Left ventricle myocardium inferior (tissue), 1 donor: ENCODE measurements around the gene HEXIM2. TPM values are rescaled to one million over a fixed set of nuclear protein-coding genes. Genes with fewer than 3 reads are reported as not detected.
A peak's percentile ranks its signal among the peaks of the same experiment; 100 is the strongest.

Experiments
- DNase-seq: peaks from one replicate; pipeline ENCODE4 v3.0.0-alpha.2; 2020
- H3K27ac ChIP-seq: fragments of 200-600 bp; replicated peaks from 2 replicates; pipeline ENCODE4 v1.8.0; 2021
- H3K27me3 ChIP-seq: fragments of 200-600 bp; 2 replicates; pipeline ENCODE4 v1.8.0; 2021; ENCODE audit warnings: low read depth
- H3K36me3 ChIP-seq: fragments of 200-600 bp; 2 replicates; pipeline ENCODE4 v1.8.0; 2021
- H3K4me1 ChIP-seq: fragments of 200-600 bp; 2 replicates; pipeline ENCODE4 v1.8.0; 2021
- H3K4me3 ChIP-seq: fragments of 200-600 bp; 2 replicates; pipeline ENCODE4 v1.8.0; 2021; ENCODE audit warnings: mild to moderate bottlenecking, moderate library complexity
- H3K9me3 ChIP-seq: fragments of 200-600 bp; replicated peaks from 2 replicates; pipeline ENCODE4 v1.8.0; 2021
- intact Hi-C: fragments of 100-400 bp; cut with micrococcal nuclease; formaldehyde crosslinking; loops from one replicate; pipeline ENCODE4 v1.11.0; 2022
- total RNA-seq: library from RNA; stranded (reverse); fragmentation: NEBNext Ultra II Directional; extraction: Animal tissue kit (Norgen Biotek cat#: 25700); gene quantifications from one replicate; pipeline ENCODE4 v1.2.1, GENCODE V29; 2021
- TF ChIP-seq, protein P1 (sequence below): fragments of 200-600 bp; IDR thresholded peaks from 2 replicates; pipeline ENCODE4 v1.8.0; 2021; ENCODE audit warnings: antibody characterized with exemption, mild to moderate bottlenecking, borderline replicate concordance
- donor health status: DM: no; HTN: yes; CAD: no; lungs with severe emphysema.

The HEXIM2 gene
- total RNA-seq, 1 donor from 2014 or later, result 7.0 TPM

GRCh38 chr17:45162025-45162687 is 481 bp downstream of the HEXIM2 start:
- Histone ChIP-seq H3K27ac (peak overlapping the region; percentile 100), H3K36me3 (no peaks in the 10 kb centered on the region), H3K4me1 (peaks cover 52% of the 10 kb centered on the region), H3K9me3 (no peaks in the 10 kb centered on the region), H3K4me3 (peak overlapping the region; percentile 89), H3K27me3 (no peaks in the 10 kb centered on the region)
- intact Hi-C loops, result no loop called here
- TF ChIP-seq, protein P1, sequence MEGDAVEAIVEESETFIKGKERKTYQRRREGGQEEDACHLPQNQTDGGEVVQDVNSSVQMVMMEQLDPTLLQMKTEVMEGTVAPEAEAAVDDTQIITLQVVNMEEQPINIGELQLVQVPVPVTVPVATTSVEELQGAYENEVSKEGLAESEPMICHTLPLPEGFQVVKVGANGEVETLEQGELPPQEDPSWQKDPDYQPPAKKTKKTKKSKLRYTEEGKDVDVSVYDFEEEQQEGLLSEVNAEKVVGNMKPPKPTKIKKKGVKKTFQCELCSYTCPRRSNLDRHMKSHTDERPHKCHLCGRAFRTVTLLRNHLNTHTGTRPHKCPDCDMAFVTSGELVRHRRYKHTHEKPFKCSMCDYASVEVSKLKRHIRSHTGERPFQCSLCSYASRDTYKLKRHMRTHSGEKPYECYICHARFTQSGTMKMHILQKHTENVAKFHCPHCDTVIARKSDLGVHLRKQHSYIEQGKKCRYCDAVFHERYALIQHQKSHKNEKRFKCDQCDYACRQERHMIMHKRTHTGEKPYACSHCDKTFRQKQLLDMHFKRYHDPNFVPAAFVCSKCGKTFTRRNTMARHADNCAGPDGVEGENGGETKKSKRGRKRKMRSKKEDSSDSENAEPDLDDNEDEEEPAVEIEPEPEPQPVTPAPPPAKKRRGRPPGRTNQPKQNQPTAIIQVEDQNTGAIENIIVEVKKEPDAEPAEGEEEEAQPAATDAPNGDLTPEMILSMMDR, result no peak
- no peak for DNase-seq

DNA sequence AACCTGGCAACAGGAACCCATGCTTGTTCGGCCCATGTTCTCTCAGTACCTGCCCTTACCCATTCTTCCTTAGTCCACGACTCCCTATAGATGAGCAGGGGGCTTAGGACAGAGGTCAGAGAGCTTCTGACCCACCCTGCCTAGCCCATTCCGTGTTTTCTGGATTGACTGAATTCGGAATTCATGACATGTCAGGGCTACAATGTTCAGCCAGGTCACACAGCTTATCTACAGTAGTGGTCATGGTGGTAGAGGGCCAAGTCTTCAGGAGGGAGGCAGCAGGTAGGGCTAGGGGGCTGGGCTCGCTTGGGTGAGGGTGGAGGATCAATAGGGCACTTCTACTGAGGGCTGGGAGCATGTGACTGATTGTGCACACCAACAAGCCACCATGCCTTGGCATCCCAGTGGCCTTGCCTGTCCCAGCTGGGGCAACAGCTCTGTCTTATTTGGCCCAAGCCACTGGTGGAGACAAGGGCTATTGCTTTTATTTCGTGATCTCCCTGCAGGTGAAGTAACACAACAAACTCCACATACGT is 3.1 kb downstream of the HEXIM2 start:
- Histone ChIP-seq H3K27me3 (no peaks in the 10 kb centered on the region), H3K27ac (no peak overlapping the region), H3K4me3 (no peak overlapping the region), H3K36me3 (no peaks in the 10 kb centered on the region), H3K9me3 (no peaks in the 10 kb centered on the region), H3K4me1 (peaks cover 26% of the 10 kb centered on the region)
- TF ChIP-seq, protein P1, result no peak
- intact Hi-C loops, result no loop called here
- DNase-seq, result no peak

- Histone ChIP-seq H3K27me3 (no peaks in the 10 kb centered on the region), H3K9me3 (no peaks in the 10 kb centered on the region), H3K27ac (no peak overlapping the region), H3K36me3 (no peaks in the 10 kb centered on the region), H3K4me3 (no peak overlapping the region), H3K4me1 (peaks cover 34% of the 10 kb centered on the region)
- TF ChIP-seq, protein P1, result no peak
- DNase-seq, result no peak
- intact Hi-C loops, result no loop called here
These were observed 7.5 kb downstream of the HEXIM2 start for GRCh38 chr17:45168991-45169752.

DNA sequence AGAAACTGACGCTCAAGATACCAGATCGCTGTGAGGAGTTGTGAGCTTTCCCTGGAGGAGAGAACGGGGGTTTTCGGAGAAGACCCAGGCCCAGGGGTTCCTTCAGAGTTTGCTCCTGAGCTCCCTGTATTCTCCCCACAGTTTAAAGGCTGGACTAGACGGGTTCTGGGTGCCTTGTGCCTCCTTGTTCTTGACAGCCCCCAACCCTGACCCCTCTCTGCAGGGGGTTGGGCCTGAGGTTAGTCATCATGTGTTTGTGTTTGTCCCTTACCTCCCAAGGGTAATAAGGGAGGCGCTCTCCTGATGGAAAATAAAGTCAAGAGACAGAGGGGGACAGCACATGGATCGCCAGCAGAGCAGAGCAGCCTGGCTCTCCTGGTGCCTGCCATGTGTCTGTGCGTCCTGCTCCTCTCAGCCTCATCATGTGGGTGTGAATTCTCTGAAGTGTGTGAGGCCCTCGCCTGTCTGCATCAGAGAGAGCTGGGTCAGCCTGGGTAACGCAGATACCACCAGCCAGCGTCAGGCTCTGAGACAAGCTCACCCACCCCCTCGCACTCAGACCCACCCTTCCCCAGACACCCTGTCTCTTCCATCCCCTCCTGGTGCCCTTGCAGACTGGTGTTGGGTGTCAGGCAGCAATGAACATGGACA is 8.7 kb downstream of the HEXIM2 start:
- Histone ChIP-seq H3K27ac (peak overlapping the region; percentile 84), H3K4me1 (peaks cover 34% of the 10 kb centered on the region), H3K4me3 (no peak overlapping the region), H3K9me3 (no peaks in the 10 kb centered on the region), H3K27me3 (no peaks in the 10 kb centered on the region), H3K36me3 (no peaks in the 10 kb centered on the region)
- no peak for DNase-seq
- TF ChIP-seq, protein P1, result no peak
- intact Hi-C loops, result no loop called here

DNA sequence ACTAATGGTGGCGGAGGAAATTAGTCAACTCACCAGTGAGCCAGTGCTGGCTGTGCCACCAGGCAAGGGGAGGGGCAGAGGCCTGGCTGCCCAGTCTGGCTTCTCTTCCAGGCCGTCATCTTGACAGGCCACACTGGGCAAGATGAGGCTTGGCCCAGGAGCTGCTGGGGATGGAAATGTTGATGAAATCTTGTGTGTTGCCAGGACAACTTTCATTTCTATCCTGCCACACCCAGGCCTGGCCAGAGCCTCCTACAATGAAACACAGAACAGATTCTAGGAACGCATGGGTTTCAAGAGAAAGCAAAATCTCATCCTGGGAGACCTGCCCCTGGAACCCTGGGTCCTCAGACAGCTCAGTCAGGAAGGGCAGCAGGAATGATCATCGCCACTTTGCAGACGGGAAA is 9.3 kb downstream of the HEXIM2 start:
- TF ChIP-seq, protein P1, result no peak
- intact Hi-C loops, result no loop called here
- peaks cover 34% of the 10 kb centered on the region for H3K4me1 ChIP-seq

More for the DNA sequence above, 9.3 kb downstream of the HEXIM2 start:
- Histone ChIP-seq H3K27ac (peak overlapping the region; percentile 84), H3K4me3 (peak overlapping the region; percentile 56), H3K36me3 (no peaks in the 10 kb centered on the region), H3K9me3 (no peaks in the 10 kb centered on the region), H3K27me3 (no peaks in the 10 kb centered on the region)
- DNase-seq, result peak; percentile 54
